Endothelial cell of umbilical vein (primary cell): Measurements from ENCODE around the gene KRT76. TPM values are rescaled to one million over a fixed set of nuclear protein-coding genes. Genes with fewer than 3 reads are reported as not detected.

Source experiments
- BruUV-seq: library from RNA; stranded (reverse); fragments of 400-500 nt; replicated peaks from 2 replicates; lab custom pipeline; 2021; lab: Mats Ljungman, UMichigan
- CTCF ChIA-PET: fragments of 300-600, 350-600 bp; sonication (Branson Sonifier 250); formaldehyde crosslinking; loops from one replicate; lab custom pipeline; 2021; ENCODE audit warnings: antibody characterized with exemption, inconsistent platforms; lab: Charles Lee
- POLR2A ChIA-PET: fragments of 300-600, 350-600 bp; sonication (Branson Sonifier 250); formaldehyde crosslinking; loops from one replicate; lab custom pipeline; 2021; ENCODE audit warnings: antibody characterized with exemption, inconsistent platforms; lab: Charles Lee
- DNase-seq: peaks from one replicate; pipeline ENCODE4 v3.0.0-alpha.2; 2011; ENCODE audit warnings: low read depth, low spot score
- FAIRE-seq: peaks from 2 replicates; lab custom pipeline; 2011; peaks lifted over from hg19 to GRCh38; lab: Jason Lieb, UNC
- H2AFZ ChIP-seq: 2 replicates; pipeline ENCODE4 v1.6.0; 2012; ENCODE audit warnings: low read depth, low read length, control low read depth, inconsistent platforms
- H3K27ac ChIP-seq: 2 replicates; pipeline ENCODE4 v1.5.1; 2011; ENCODE audit warnings: low read depth, mild to moderate bottlenecking, control low read depth, low read length, moderate library complexity; ENCODE audit not compliant: insufficient read depth
- H3K27me3 ChIP-seq, 2 experiments: 2 replicates each; pipeline versions ENCODE4 v1.6.0 to v1.6.1; 2011; ENCODE audit warnings: low read length in 2 of 2, mixed read lengths in 1 of 2; ENCODE audit not compliant: control insufficient read depth in 2 of 2, insufficient read depth in 2 of 2
- H3K36me3 ChIP-seq, 2 experiments: 2 replicates in 1 of 2; 3 replicates in 1 of 2; pipeline ENCODE4 v1.5.1; 2011; ENCODE audit warnings: low read length in 2 of 2, mild to moderate bottlenecking in 1 of 2, moderate library complexity in 1 of 2; ENCODE audit not compliant: control insufficient read depth in 2 of 2, insufficient read depth in 2 of 2; ENCODE audit errors: extremely low read depth in 1 of 2
- H3K4me1 ChIP-seq: 3 replicates; pipeline ENCODE4 v1.5.1; 2011; ENCODE audit warnings: mild to moderate bottlenecking, low read length; ENCODE audit not compliant: control insufficient read depth, insufficient read depth; ENCODE audit errors: extremely low read depth
- H3K4me2 ChIP-seq: 2 replicates; pipeline ENCODE4 v1.6.1; 2011; ENCODE audit warnings: low read length, control low read depth, mixed read lengths; ENCODE audit not compliant: insufficient read depth
- H3K4me3 ChIP-seq, 3 experiments: fragments of 200-600 bp in 1 of 3; sonication (generic), shearing (Covaris generic) in 1 of 3; replicated peaks in 1 of 3; 2 replicates each; pipeline ENCODE4 v1.5.1; 2011 to 2016; ENCODE audit warnings: control low read depth in 3 of 3, low read length in 3 of 3, mild to moderate bottlenecking in 2 of 3, inconsistent platforms in 1 of 3, low read depth in 1 of 3, moderate library complexity in 1 of 3; ENCODE audit not compliant: insufficient read depth in 1 of 3
- H3K79me2 ChIP-seq: 2 replicates; pipeline ENCODE4 v1.6.0; 2012; ENCODE audit warnings: low read length, inconsistent platforms; ENCODE audit not compliant: control insufficient read depth, insufficient read depth
- H3K9ac ChIP-seq: replicated peaks from 2 replicates; pipeline ENCODE3; 2011; ENCODE audit warnings: low read length, control low read depth; ENCODE audit not compliant: insufficient read depth; ENCODE audit errors: extremely low read depth
- H3K9me1 ChIP-seq: replicated peaks from 3 replicates; pipeline ENCODE4 v1.6.0; 2011; ENCODE audit warnings: mild to moderate bottlenecking, low read length; ENCODE audit not compliant: control insufficient read depth, insufficient read depth; ENCODE audit errors: extremely low read depth
- H3K9me3 ChIP-seq: replicated peaks from 2 replicates; pipeline ENCODE4 v1.5.1; 2012; ENCODE audit warnings: low read length, inconsistent platforms; ENCODE audit not compliant: control insufficient read depth, insufficient read depth
- H4K20me1 ChIP-seq: replicated peaks from 2 replicates; pipeline ENCODE3; 2011; ENCODE audit warnings: mild to moderate bottlenecking, low read length; ENCODE audit not compliant: control insufficient read depth, insufficient read depth; ENCODE audit errors: extremely low read depth
- CTCF ChIP-seq, 2 donors: IDR thresholded peaks; 1 replicate in 1 of 2; 2 replicates in 1 of 2; pipeline ENCODE4 v1.5.1; 2011; ENCODE audit warnings: low read length in 2 of 2, mild to moderate bottlenecking in 2 of 2, moderate library complexity in 2 of 2, control low read depth in 1 of 2, inconsistent platforms in 1 of 2, low read depth in 1 of 2; ENCODE audit not compliant: insufficient read depth in 1 of 2; ENCODE audit errors: extremely low read depth in 1 of 2
- EZH2 ChIP-seq: IDR thresholded peaks from 2 replicates; pipeline ENCODE4 v1.6.1; 2012; ENCODE audit warnings: borderline replicate concordance, low read depth, mild to moderate bottlenecking, moderate library complexity, low read length, inconsistent platforms; ENCODE audit not compliant: severe bottlenecking
- FOS ChIP-seq: IDR thresholded peaks from 2 replicates; pipeline ENCODE4 v1.6.1; 2011; ENCODE audit warnings: mild to moderate bottlenecking, low read length, moderate library complexity, borderline replicate concordance; ENCODE audit not compliant: insufficient read depth
- GATA2 ChIP-seq: IDR thresholded peaks from 2 replicates; pipeline ENCODE4 v1.7.0; 2011; ENCODE audit warnings: low read depth, mild to moderate bottlenecking, moderate library complexity, mixed read lengths, low read length; ENCODE audit not compliant: insufficient read length, insufficient read depth
- JUN ChIP-seq: IDR thresholded peaks from 2 replicates; pipeline ENCODE4 v1.6.1; 2011; ENCODE audit warnings: borderline replicate concordance, low read depth; ENCODE audit not compliant: insufficient read length, insufficient read depth
- MAX ChIP-seq: IDR thresholded peaks from 2 replicates; pipeline ENCODE4 v1.6.1; 2011; ENCODE audit not compliant: insufficient read depth, insufficient read length
- MYC ChIP-seq: IDR thresholded peaks from one replicate; pipeline ENCODE4 v1.6.1; 2011; ENCODE audit warnings: mild to moderate bottlenecking, low read depth, low read length
- POLR2A ChIP-seq: IDR thresholded peaks from 2 replicates; pipeline ENCODE4 v1.6.1; 2012; ENCODE audit warnings: low read depth, mild to moderate bottlenecking, control low read depth, low read length
- POLR2AphosphoS5 ChIP-seq: IDR thresholded peaks from 2 replicates; pipeline ENCODE4 v1.6.1; 2012; ENCODE audit warnings: low read depth, mild to moderate bottlenecking, control low read depth, low read length, moderate library complexity; ENCODE audit not compliant: insufficient read depth
- dilution Hi-C: fragments of 300-500 bp; cut with MboI; formaldehyde crosslinking; loops from one replicate; pipeline ENCODE4 v1.15.0; 2019; ENCODE audit warnings: low sequenced_read_pairs; ENCODE audit not compliant: extremely low pct_ligation_motif_present
- intact Hi-C: fragments of 100-400 bp; cut with micrococcal nuclease; formaldehyde crosslinking; loops from one replicate; pipeline ENCODE4 v1.10.0; 2022
- polyA plus RNA-seq, 4 experiments: library from polyadenylated mRNA; depleted of rRNA in 3 of 4; stranded (reverse) in 3 of 4; unstranded in 1 of 4; fragments of >200 nt; gene quantifications; 2 replicates each; pipeline versions ENCODE4 v1.2.1 to v1.2.3, GENCODE V29; 2011 to 2012; ENCODE audit warnings: missing spikeins in 1 of 4
- total RNA-seq: library from RNA; stranded (reverse); gene quantifications from 2 replicates; pipeline ENCODE4 v1.2.3, GENCODE V29; 2021

The KRT76 gene
- total and polyA plus RNA-seq, 2 donors (not counting 3 experiments of a cell fraction or from before 2014, with no cell fraction given), result not detected

GRCh38 chr12:52739963-52740362 is 37.2 kb downstream of the KRT76 start:
- H3K4me1 ChIP-seq, result no peaks in the 10 kb centered on the region
- H3K9me1 ChIP-seq, result no peaks in the 10 kb centered on the region
- BruUV-seq, result no TSS peak
- no peaks in the 10 kb centered on the region for H4K20me1 ChIP-seq
- no peaks in the 10 kb centered on the region for H3K27me3 ChIP-seq
- intact Hi-C loops, result no loop called here
- FAIRE-seq, result no peak
- H2AFZ ChIP-seq, result no peak overlapping the region
- no peaks in the 10 kb centered on the region for H3K9me3 ChIP-seq
- no peak overlapping the region for H3K4me3 ChIP-seq
- POLR2A ChIA-PET, result no interaction called here
- TF ChIP-seq POLR2AphosphoS5 (no peak), GATA2 (no peak), POLR2A (no peak), MAX (no peak), CTCF (IDR thresholded peaks at IDR 0.05; ENCODE audit: extremely low read depth in 1 of 2, insufficient read depth in 1 of 2, low read depth in 1 of 2, low read length in 2 of 2) (no peak), EZH2 (no peak), JUN (no peak), MYC (no peak), FOS (no peak)
- CTCF ChIA-PET, result no interaction called here
- H3K27ac ChIP-seq, result no peak overlapping the region
- no peak overlapping the region for H3K9ac ChIP-seq
- dilution Hi-C loops, result no loop called here
- no peak for DNase-seq
- H3K36me3 ChIP-seq, result no peaks in the 10 kb centered on the region
- H3K79me2 ChIP-seq, result no peaks in the 10 kb centered on the region
- no peak overlapping the region for H3K4me2 ChIP-seq
